Pancreas (tissue), 10 donors: ENCODE results near the gene GRM7. TPM values are rescaled to one million over a fixed set of nuclear protein-coding genes. Genes with fewer than 3 reads are reported as not detected.

Experiments used
- ATAC-seq, 4 donors: fragments of 200-7000 bp; cut with Tn5 transposase; one replicate each; pipeline versions ENCODE4 v1.8.0 to v1.9.1; 2020; ENCODE audit warnings: mild to moderate bottlenecking in 4 of 4, moderate library complexity in 4 of 4
- DNase-seq, 6 donors: peaks; one replicate each; pipeline ENCODE4 v3.0.0-alpha.2; 2020
- FAIRE-seq: peaks from 2 replicates; lab custom pipeline; 2012; peaks lifted over from hg19 to GRCh38; lab: Jason Lieb, UNC
- H3K27ac ChIP-seq, 4 donors: fragments of 200-600 bp; sonication (generic); 1 replicate in 3 of 4; 2 replicates in 1 of 4; pipeline versions ENCODE4 v1.5.0 to v1.8.0; 2020
- H3K27me3 ChIP-seq, 4 donors: fragments of 200-600 bp; one replicate each; pipeline ENCODE4 v1.8.0; 2021
- H3K36me3 ChIP-seq, 3 donors: fragments of 200-600 bp; sonication (generic) in 1 of 3; one replicate each; pipeline versions ENCODE4 v1.5.0 to v1.8.0; 2020 to 2021
- H3K4me1 ChIP-seq, 3 donors: fragments of 200-600 bp; one replicate each; pipeline ENCODE4 v1.8.0; 2021
- H3K4me3 ChIP-seq, 4 donors: fragments of 200-600 bp; sonication (generic) in 2 of 4; one replicate each; pipeline versions ENCODE4 v1.5.0 to v1.8.0; 2020 to 2021
- H3K9me3 ChIP-seq, 4 donors: fragments of 200-600 bp; one replicate each; pipeline ENCODE4 v1.8.0; 2021
- WGBS, 2 donors: extraction: QIAGEN DNeasy Blood & Tissue Kit; methylation state at CpG; one replicate each; pipeline ENCODE4 v1.1.7; 2013; 5-methylcytosine and 5-hydroxymethylcytosine counted together
- intact Hi-C, 3 donors: fragments of 100-400 bp; cut with DNase I; formaldehyde crosslinking; loops; one replicate each; pipeline versions ENCODE4 v1.11.1 to v1.14.2; 2022
- polyA plus RNA-seq, 2 donors: library from polyadenylated mRNA; stranded (reverse); fragments of 200-250 nt; gene quantifications; one replicate each; pipeline ENCODE4 v1.2.3, GENCODE V29; 2013
- total RNA-seq, 6 donors: library from RNA; stranded (reverse); fragmentation: NEBNext Ultra II Directional in 4 of 6; extraction: Animal tissue kit (Norgen Biotek cat#: 25700) in 4 of 6; gene quantifications; one replicate each; pipeline versions ENCODE4 v1.2.1 to v1.2.4, GENCODE V29; 2021 to 2023
- TF ChIP-seq, protein P1 (sequence below), 4 donors: fragments of 200-600 bp; sonication (generic) in 3 of 4; IDR thresholded peaks; one replicate each; pipeline versions ENCODE4 v1.5.0 to v1.8.0; 2021; ENCODE audit warnings: antibody characterized with exemption in 4 of 4
- donor health status: healthy with polysubstance abuse.
- donor health status: DM: no; HTN: no; CAD: no; lungs with moderate emphysema.
- donor health status: DM: no; HTN: no; CAD: no.
- donor health status: control.
- donor health status: control.
- donor health status: Bipolar disorder and iron deficiency.
- donor health status: DM: yes; HTN: yes; CAD: no.
- donor health status: DM: no; HTN: no; CAD: no.
- donor health status: DM: no; HTN: no; CAD: no.
- donor health status: DM: yes; HTN: yes; CAD: no.

Gene GRM7
- total and polyA plus RNA-seq, 8 donors = 0.03 to 0.28 (median 0.18) TPM; not detected in 4

DNA sequence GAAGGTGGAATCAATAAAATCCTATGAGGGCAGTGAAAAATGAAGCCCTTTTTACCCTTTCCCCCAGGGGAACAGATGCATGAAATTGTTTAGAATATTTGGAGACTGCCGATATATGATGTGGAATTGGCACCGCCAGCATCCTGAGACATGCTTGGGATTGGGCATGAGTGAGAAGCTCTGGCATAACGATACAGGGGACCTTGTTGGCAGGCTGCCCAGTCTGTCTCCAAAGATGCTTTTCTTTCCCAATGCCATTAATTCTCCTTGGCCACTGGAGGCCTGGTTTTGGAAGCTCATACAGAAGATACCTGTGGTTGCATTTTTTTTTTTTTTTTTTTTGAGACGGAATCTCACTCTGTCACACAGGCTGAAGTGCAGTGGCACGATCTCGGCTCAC is 840.1 kb downstream of the GRM7 start:
- intact Hi-C loops = no loop called here
- peak in 1 of 6 donors; percentile 13 for DNase-seq
- Histone ChIP-seq H3K27ac (no peak overlapping the region), H3K4me3 (no peak overlapping the region), H3K27me3 (no peaks in the 10 kb centered on the region), H3K36me3 (no peaks in the 10 kb centered on the region), H3K4me1 (no peaks in the 10 kb centered on the region), H3K9me3 (no peaks in the 10 kb centered on the region)
- FAIRE-seq = no peak
- WGBS, 2 donors = 83 to 91% methylated on average over 6 of the region's 6 CpGs
- TF ChIP-seq, protein P1, sequence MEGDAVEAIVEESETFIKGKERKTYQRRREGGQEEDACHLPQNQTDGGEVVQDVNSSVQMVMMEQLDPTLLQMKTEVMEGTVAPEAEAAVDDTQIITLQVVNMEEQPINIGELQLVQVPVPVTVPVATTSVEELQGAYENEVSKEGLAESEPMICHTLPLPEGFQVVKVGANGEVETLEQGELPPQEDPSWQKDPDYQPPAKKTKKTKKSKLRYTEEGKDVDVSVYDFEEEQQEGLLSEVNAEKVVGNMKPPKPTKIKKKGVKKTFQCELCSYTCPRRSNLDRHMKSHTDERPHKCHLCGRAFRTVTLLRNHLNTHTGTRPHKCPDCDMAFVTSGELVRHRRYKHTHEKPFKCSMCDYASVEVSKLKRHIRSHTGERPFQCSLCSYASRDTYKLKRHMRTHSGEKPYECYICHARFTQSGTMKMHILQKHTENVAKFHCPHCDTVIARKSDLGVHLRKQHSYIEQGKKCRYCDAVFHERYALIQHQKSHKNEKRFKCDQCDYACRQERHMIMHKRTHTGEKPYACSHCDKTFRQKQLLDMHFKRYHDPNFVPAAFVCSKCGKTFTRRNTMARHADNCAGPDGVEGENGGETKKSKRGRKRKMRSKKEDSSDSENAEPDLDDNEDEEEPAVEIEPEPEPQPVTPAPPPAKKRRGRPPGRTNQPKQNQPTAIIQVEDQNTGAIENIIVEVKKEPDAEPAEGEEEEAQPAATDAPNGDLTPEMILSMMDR (IDR thresholded peaks at IDR 0.05) = no peak
- no peak for ATAC-seq

- no peak for FAIRE-seq
Measured at GRCh38 chr3:7707187-7707586, 846.3 kb downstream of the GRM7 start.

GRCh38 chr3:7709376-7710082 is 848.6 kb downstream of the GRM7 start:
- 60 to 73% methylated on average over 5 of the region's 5 CpGs for WGBS, 2 donors
- intact Hi-C loops = no loop called here
- Histone ChIP-seq H3K4me3 (no peak overlapping the region), H3K27ac (no peak overlapping the region), H3K9me3 (no peaks in the 10 kb centered on the region), H3K4me1 (no peaks in the 10 kb centered on the region), H3K27me3 (no peaks in the 10 kb centered on the region), H3K36me3 (no peaks in the 10 kb centered on the region)
- ATAC-seq = no peak
- TF ChIP-seq, protein P1 (IDR thresholded peaks at IDR 0.05) = no peak
- DNase-seq = no peak
- no peak for FAIRE-seq

More at GRCh38 chr3:7707187-7707586, 846.3 kb downstream of the GRM7 start:
- H3K4me3 ChIP-seq = no peak overlapping the region
- TF ChIP-seq, protein P1 (IDR thresholded peaks at IDR 0.05) = no peak
- H3K27ac ChIP-seq = no peak overlapping the region
- no peaks in the 10 kb centered on the region for H3K9me3 ChIP-seq
- H3K36me3 ChIP-seq = no peaks in the 10 kb centered on the region
- H3K27me3 ChIP-seq = no peaks in the 10 kb centered on the region
- intact Hi-C loops = no loop called here
- DNase-seq (no peak), ATAC-seq (peak in 1 of 4 donors; percentile 56)
- H3K4me1 ChIP-seq = no peaks in the 10 kb centered on the region
- 54 to 59% methylated on average over 3 of the region's 3 CpGs for WGBS, 2 donors

GRCh38 chr3:7710284-7710683 is 849.4 kb downstream of the GRM7 start:
- TF ChIP-seq, protein P1 (IDR thresholded peaks at IDR 0.05) = no peak
- no peak for ATAC-seq
- Histone ChIP-seq H3K27ac (no peak overlapping the region), H3K36me3 (no peaks in the 10 kb centered on the region), H3K9me3 (no peaks in the 10 kb centered on the region), H3K4me1 (no peaks in the 10 kb centered on the region), H3K4me3 (no peak overlapping the region), H3K27me3 (no peaks in the 10 kb centered on the region)
- FAIRE-seq = no peak
- intact Hi-C loops = no loop called here
- 57 to 64% methylated on average over 3 of the region's 3 CpGs for WGBS, 2 donors
- no peak for DNase-seq

DNA sequence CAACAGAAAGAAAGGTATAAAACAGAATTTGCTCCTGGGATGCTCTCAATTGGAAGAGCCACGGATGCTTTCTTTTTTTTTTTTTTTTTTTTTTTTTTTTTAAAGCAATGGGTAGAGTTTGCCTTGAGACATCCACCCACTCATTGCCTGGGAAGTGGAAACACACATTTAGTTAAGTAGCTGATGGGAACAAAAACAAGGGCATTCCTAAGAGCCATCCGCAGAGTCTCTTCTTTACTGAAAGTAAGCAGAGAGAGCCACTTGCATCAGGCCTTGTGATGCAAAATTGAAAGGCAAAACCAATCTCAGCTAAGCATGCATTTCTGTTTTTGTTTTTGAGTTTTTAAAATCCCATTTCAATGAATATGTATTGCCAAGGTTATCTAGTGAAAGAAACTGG is 852.8 kb downstream of the GRM7 start:
- DNase-seq = no peak
- H3K27me3 ChIP-seq = no peaks in the 10 kb centered on the region
- no peak overlapping the region for H3K27ac ChIP-seq
- no peaks in the 10 kb centered on the region for H3K9me3 ChIP-seq
- intact Hi-C loops = no loop called here
- H3K36me3 ChIP-seq = no peaks in the 10 kb centered on the region
- no peak for ATAC-seq
- WGBS, 2 donors = 85 to 88% methylated on average over 2 of the region's 2 CpGs
- H3K4me3 ChIP-seq = no peak overlapping the region
- TF ChIP-seq, protein P1 (IDR thresholded peaks at IDR 0.05) = no peak
- H3K4me1 ChIP-seq = no peaks in the 10 kb centered on the region
- FAIRE-seq = no peak
